ENCODE measurements around the gene NT5DC1. TPM values are rescaled to one million over a fixed set of nuclear protein-coding genes. Genes with fewer than 3 reads are reported as not detected.

NT5DC1 gene
- total and polyA plus RNA-seq, 2 experiments from 2014 or later = 27.0 to 29.8 TPM

GRCh38 chr6:116074732-116075390 lies 25.8 kb upstream of the NT5DC1 start:
- Mint-ChIP-seq H3K36me3 (ENCODE audit: low read depth) (no peaks in the 10 kb centered on the region), H3K4me3 (no peak overlapping the region), H3K4me1 (peaks cover 5% of the 10 kb centered on the region; the same call in 2 of the 3 replicates), H3K27me3 (ENCODE audit: insufficient read depth, low read depth, poor library complexity) (peaks cover 1% of the 10 kb centered on the region), H3K9me3 (no peaks in the 10 kb centered on the region), H3K27ac (no peak overlapping the region)
- no peak for DNase-seq (ENCODE audit: low spot score)
- Histone ChIP-seq H3K36me3 (ENCODE audit: insufficient read depth) (no peaks in the 10 kb centered on the region), H3K79me2 (replicated peaks; ENCODE audit: insufficient read depth) (no peaks in the 10 kb centered on the region), H3K27me3 (ENCODE audit: insufficient read depth) (no peaks in the 10 kb centered on the region), H3K9me2 (ENCODE audit: insufficient read depth) (no peaks in the 10 kb centered on the region), H3F3A (replicated peaks; ENCODE audit: low read depth) (no peaks in the 10 kb centered on the region), H3K4me1 (ENCODE audit: insufficient read depth) (no peaks in the 10 kb centered on the region), H2AFZ (no peak overlapping the region), H3K4me3 (no peak overlapping the region), H3K27ac (ENCODE audit: low read depth) (no peak overlapping the region), H3K4me2 (no peak overlapping the region), H4K20me1 (replicated peaks; ENCODE audit: insufficient read depth) (no peaks in the 10 kb centered on the region)
- TF ChIP-seq ZNF462 (CRISPR knock-in tag; IDR thresholded peaks at IDR 0.05) (no peak), POLR2AphosphoS5 (IDR thresholded peaks at IDR 0.05; ENCODE audit: low read depth) (no peak), STAT1 (IDR thresholded peaks at IDR 0.05; ENCODE audit: unreplicated experiment) (no peak), CTCF (conservative IDR thresholded peaks at IDR 0.05; ENCODE audit: low read depth in 2 of 2) (no peak), CREB1 (CRISPR knock-in tag; IDR thresholded peaks at IDR 0.05; ENCODE audit: low read depth) (no peak), JUNB (IDR thresholded peaks at IDR 0.05; ENCODE audit: unreplicated experiment) (no peak), ETS1 (IDR thresholded peaks at IDR 0.05) (no peak), EZH2phosphoT487 (IDR thresholded peaks at IDR 0.05; ENCODE audit: unreplicated experiment) (no peak), REST (IDR thresholded peaks at IDR 0.05; ENCODE audit: unreplicated experiment) (no peak)
- no peak for ATAC-seq

All from GM23338 (cell line).